Pulmonary artery endothelial cell (primary cell): ENCODE data around the gene GLS. TPM values are rescaled to one million over a fixed set of nuclear protein-coding genes. Genes with fewer than 3 reads are reported as not detected.
"Not testable (repeated sequence)": the region's sequence is repeated elsewhere in the genome, so short reads cannot be mapped to it uniquely, and the experiment has no call there.

Experiments
- DNase-seq: peaks from one replicate; pipeline ENCODE4 v3.0.0-alpha.2; 2011; ENCODE audit warnings: low read depth, low spot score
- total RNA-seq: library from RNA; depleted of rRNA; stranded (reverse); fragments of >200 nt; gene quantifications from 2 replicates; pipeline ENCODE4 v1.2.3, GENCODE V29; 2014

The GLS gene
- total RNA-seq, 1 donor from 2014 or later: 137 TPM

- no peak for DNase-seq
Observed at GRCh38 chr2:190882856-190883582, 2.4 kb downstream of the GLS start.

- not testable (repeated sequence) for DNase-seq
Observed at GRCh38 chr2:190885844-190886243, 5.2 kb downstream of the GLS start.

GRCh38 chr2:190887089-190887488 is 6.5 kb downstream of the GLS start:
- DNase-seq: no peak

DNA sequence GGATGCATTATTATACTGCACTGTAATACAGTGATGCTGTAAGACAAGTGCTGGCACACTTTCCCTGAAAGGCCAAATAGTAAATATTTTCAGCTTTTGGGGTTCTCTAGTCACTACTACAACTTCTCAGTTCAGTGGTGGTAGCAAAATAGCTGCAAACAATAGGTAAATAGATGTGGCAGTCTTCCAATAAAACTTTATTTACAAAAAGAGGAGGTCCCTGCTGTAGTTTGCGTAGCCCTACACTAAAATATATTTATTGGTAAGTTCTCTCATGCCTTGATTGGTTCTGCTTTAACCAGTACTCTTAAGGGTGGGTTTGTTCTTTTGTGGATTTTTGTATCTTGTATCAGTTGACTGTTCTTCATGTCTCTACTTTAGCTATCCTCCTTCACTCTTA is 7.8 kb downstream of the GLS start:
- no peak for DNase-seq

DNA sequence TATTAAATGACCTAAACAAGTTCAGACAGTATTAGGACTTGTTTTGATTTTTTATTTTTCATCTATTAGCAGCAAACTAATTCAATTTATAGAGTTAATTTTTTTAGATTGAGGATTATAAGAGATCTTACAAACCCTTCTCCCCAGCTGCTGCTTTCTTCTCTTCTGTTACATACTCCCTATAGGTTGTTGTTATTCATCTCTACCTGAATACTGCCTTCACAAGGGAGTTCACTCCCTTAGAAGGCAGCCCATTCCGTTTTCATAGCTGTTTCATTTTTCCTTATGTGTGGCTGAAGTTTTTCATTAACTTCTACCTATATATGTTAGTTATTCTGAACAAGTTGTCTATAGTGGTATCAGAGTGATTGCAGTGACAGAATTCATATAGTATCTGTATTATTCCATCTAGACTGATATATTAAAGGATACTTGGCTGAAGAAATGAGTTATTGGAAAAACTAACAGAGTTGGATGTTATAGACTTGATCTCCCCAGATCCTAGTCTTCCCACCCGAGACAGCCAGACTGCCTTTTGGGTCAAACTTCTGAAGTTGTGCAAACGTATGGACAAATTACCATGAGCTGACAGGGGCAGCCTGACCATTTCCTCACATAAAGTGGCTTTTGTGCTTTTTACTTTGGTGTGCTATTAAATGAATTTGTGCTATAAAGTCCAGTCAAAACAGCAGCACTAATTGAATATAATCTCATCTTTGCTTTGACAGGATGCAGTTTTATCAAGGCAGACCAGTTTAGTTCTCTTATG is 8.7 kb downstream of the GLS start:
- no peak for DNase-seq

GRCh38 chr2:190891372-190891771 is 10.8 kb downstream of the GLS start:
- no peak for DNase-seq

DNA sequence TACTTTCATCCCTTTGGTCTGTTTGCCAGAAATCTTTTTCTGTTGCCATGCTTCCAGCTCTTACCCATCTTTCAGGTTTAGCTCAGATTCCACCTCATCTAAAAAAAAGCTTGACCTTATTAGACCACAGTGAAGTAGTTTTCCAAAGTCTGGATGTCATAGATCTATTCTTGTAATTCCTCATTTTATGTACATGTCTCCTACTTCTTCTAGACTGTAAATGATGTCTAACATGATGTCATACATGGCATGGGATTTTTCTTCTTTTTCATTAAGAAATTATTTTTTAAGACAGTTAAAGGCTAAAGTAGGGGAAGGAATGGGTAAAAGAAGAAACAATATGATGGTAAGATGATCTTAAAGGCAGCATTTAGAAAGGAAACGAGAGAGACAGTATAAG is 11.3 kb downstream of the GLS start:
- no peak for DNase-seq

- no peak for DNase-seq
Observed at GRCh38 chr2:190893157-190893556, 12.5 kb downstream of the GLS start.

DNA sequence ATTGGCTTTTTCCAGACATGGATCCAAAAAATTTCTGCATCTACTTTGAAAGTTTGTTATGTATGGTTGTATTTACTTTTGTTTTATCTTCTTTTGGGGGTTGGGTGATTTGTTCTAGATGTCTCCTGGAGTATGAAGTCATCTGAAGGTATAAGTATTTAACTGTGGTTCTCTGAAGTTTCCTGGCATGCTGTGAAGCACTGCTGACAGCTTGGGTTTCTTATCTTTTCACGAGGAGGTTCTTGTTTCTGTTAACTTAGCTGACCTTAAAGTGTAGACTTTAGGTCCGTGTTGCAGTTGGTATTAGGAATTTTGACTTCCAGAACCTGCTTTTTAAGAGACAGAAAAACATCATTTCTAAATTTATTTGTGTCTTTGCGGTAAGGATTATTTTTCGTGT is 15.9 kb downstream of the GLS start:
- DNase-seq: no peak

GRCh38 chr2:190903693-190904450 is 23.3 kb downstream of the GLS start:
- no peak for DNase-seq

GRCh38 chr2:190904640-190905261 is 24.1 kb downstream of the GLS start:
- DNase-seq: no peak

DNA sequence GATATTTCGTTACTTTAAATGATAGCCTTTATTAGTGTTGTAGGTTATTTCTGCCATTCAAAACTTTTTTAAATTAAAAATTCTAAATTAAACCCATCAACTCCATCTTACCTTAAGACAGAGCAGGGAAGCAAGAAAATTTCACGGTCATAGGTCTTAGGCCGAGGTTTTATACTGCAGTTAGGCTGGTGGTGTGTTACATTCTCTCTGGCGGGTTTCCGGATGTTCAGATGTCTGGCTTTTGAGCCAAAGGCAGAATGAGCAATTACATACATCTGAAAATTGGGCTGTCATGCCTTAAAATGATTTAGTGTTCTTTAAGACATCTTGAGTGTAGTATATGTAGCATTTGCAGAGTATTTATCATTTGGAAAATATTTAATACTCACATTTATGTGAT is 27.9 kb downstream of the GLS start:
- DNase-seq: no peak

GRCh38 chr2:190909680-190910079 is 29.1 kb downstream of the GLS start:
- DNase-seq: no peak

DNA sequence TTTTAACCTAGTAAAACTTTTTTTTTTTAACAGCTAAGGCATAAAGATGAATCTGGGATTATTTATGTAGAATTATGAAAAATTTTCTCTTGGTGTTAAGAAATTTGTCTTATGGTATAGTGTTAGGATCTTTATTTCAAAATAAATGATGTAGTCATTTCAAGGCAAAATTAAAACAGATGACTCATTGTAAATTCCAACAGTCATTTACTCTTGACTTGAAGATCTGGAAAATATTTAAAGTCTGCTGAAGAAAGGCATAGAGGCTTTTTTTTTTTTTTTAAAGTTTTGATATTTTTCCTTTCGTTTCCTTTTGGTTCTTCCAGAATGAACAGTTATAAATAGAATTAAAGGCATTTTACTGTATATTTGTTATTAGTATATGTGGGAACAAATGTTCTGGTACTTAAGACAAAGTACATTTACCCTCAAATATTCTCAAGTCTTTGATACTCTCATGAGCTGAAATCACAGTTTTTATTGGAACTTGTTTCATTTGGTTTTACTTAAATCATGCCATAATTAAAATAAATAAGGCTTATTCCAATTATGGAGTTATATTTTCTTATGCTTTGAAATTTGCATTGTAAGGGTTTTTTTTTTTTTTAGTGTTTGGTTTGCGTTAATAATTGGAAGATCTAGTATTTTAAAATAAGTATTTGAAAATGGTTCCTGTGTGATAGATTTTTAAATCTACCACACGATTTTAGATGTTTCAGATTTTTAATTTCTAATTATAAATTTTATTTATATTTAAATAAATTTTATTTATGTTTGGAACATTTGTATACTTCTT is 29.9 kb downstream of the GLS start:
- DNase-seq: no peak

- no peak for DNase-seq
Observed at GRCh38 chr2:190911813-190912212, 31.2 kb downstream of the GLS start.

DNA sequence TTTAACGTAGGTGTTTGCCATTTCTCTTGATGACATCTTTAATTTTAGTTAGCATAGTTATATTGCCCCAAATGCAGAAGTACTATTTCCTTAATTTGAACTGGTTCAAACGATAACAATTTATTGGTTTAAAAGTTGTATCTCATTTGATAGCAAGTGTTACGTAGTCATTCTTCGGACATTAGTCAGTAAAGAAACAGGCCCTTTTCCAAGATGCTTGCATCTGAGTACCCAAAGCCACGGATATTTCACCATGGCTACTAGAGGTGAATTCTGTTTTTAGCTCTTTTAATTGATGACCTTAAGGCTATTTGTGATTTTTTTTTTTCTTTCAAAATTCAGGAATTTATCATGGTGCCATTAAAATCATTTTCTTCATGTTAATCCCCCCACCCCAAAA is 32.1 kb downstream of the GLS start:
- DNase-seq: no peak

- DNase-seq: no peak
Observed at GRCh38 chr2:190913725-190914124, 33.1 kb downstream of the GLS start.

DNA sequence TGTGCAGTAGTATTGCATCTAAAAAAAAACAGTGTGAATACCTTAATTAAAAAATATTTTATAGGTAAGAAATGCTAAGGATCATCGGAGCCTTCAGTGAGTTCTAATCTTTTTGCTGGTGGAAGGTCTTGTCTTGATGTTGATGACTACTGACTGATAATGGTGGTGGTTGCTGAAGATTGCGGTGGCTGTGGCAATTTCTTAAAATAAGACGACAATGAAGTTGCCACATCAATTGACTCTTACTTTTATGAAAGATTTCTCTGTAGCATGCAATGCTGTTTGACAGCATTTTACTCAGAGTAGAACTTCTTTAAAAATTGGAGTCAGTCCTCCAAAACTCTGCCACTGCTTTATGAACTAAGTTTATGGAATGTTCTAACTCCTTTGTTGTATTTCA is 36.2 kb downstream of the GLS start:
- no peak for DNase-seq

DNA sequence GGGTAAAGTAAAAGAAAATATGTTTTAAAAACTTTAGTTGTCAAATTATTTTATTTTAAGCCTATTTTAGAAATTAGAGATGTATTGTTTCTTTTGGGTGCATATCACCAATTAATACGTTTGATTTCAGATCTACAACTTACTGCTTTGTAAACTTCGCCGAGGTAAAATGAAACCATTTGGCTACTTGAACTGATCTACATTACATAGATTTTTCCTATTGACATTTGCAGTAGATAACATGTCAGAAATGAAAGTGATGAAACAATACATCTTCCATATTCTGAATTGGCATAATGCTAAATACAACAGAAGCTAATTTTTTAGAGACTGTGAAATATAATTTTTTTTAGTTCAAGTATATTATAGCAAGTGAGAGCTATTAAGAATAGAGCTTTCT is 39.5 kb downstream of the GLS start:
- DNase-seq: no peak

GRCh38 chr2:190922376-190922775 is 41.8 kb downstream of the GLS start:
- no peak for DNase-seq

- DNase-seq: no peak
Observed at GRCh38 chr2:190927301-190927700, 46.7 kb downstream of the GLS start.
